OCI-LY1 (cell line): ENCODE measurements around the gene GARRE1.

Source experiments
- EZH2 ChIP-seq: fragments of 200-600 bp; sonication (generic), shearing (Covaris generic); IDR thresholded peaks from 2 replicates; pipeline ENCODE4 v1.8.0; 2017; ENCODE audit warnings: borderline replicate concordance, mixed run types, mild to moderate bottlenecking, antibody characterized with exemption, low read length, moderate library complexity, mixed read lengths
- TF ChIP-seq, protein P1 (sequence below): fragments of 200-600 bp; sonication (generic), shearing (Covaris generic); IDR thresholded peaks from 2 replicates; pipeline ENCODE4 v1.5.1; 2017; ENCODE audit warnings: mild to moderate bottlenecking, antibody characterized with exemption, low read length, moderate library complexity, mixed read lengths

DNA sequence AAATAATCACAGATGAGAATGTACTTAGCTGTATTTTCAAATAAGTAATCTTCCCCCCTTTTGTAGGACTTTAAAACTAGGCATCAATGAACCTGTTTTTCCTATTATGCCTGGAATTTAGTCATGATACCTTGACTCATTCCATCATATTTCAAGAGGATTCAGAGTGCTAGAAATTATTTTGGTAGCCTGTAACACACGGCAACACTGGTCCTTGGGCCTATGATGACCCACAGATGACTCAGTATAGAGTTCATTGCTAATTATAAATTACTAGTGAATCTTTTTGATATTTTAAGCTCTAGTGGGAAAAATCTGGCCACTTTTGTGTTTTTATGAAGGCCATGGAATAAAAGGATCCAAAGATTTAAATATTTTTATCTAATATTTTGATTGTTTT lies 26.0 kb upstream of the GARRE1 start:
- TF ChIP-seq, protein P1, sequence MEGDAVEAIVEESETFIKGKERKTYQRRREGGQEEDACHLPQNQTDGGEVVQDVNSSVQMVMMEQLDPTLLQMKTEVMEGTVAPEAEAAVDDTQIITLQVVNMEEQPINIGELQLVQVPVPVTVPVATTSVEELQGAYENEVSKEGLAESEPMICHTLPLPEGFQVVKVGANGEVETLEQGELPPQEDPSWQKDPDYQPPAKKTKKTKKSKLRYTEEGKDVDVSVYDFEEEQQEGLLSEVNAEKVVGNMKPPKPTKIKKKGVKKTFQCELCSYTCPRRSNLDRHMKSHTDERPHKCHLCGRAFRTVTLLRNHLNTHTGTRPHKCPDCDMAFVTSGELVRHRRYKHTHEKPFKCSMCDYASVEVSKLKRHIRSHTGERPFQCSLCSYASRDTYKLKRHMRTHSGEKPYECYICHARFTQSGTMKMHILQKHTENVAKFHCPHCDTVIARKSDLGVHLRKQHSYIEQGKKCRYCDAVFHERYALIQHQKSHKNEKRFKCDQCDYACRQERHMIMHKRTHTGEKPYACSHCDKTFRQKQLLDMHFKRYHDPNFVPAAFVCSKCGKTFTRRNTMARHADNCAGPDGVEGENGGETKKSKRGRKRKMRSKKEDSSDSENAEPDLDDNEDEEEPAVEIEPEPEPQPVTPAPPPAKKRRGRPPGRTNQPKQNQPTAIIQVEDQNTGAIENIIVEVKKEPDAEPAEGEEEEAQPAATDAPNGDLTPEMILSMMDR: no peak
- TF ChIP-seq EZH2: no peak
